Measurements from ENCODE around the gene RMDN2.

RMDN2 gene, protein sequence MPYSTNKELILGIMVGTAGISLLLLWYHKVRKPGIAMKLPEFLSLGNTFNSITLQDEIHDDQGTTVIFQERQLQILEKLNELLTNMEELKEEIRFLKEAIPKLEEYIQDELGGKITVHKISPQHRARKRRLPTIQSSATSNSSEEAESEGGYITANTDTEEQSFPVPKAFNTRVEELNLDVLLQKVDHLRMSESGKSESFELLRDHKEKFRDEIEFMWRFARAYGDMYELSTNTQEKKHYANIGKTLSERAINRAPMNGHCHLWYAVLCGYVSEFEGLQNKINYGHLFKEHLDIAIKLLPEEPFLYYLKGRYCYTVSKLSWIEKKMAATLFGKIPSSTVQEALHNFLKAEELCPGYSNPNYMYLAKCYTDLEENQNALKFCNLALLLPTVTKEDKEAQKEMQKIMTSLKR

DNA sequence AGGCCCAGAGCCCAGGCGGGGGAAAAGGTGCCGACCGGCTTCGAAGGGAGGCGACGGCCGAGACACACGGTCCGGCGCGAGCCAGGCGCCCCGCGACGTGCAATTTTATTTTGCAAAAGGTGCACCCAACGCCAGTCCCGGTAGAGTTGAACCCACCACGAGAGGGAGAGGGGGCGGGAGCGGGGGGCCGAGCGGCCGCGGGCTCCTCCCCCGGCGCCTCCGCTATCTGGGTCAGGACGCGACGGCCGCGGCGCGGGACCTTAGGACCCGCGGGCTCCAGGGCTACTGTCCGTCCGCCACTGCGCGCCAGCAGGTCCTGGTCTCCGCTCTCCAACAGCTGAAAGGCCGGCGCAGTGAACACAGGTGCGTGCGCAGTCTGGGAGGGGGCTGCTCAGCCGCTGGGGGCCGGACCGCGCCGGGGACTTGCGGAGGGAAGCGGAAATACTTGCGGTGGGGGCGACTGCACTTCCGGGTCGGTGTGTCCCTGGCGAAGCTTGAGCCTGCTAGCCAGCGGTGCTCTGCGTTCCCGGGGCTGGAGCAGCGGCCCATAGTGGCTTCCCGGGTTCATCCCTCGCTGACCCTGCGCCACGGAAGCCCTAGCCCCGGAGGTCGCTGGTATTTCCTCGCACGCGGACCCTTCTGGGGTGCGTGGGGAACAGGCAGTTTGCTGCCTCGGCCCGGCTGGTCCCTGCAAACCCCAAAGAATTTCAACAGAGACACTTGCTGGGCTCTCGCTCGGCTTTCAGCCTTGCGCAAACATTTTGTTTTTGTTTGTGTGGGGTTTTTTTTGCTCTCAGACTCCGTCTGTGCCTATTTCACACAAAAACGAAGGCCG lies at the start of gene RMDN2:
Gene RMDN2, plus strand, starts transcription at position 225 of the 835 bp plus-strand sequence. CDS start 3,991 bp downstream, outside the sequence.
- DNase-seq = peak; percentile 88

DNA sequence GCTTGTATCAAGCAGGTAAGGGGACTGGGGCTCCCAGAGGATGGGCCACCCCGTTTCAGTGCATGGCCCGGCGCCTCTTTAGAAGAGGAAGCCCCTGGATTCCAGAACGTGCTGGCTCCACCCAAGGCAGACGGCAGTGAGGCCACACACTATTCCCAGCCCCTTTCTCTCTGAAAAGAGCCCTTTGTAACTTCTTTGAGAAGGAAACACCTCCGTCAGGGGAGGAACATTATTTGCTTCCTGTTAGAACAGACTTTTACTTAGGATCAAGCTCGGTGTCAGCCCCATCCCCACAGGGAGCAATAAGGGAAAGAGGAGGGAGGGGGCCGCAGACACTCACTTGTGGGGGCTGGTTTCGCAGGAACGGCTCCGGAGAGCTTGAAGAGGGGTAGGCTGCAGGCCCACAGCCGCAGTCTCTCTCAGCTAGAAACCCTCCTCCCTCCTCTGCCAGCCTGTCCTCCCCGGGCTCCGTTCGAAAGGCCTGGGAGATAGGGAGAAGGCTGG lies 49.6 kb upstream of the RMDN2 start:
- no peak for DNase-seq

DNA sequence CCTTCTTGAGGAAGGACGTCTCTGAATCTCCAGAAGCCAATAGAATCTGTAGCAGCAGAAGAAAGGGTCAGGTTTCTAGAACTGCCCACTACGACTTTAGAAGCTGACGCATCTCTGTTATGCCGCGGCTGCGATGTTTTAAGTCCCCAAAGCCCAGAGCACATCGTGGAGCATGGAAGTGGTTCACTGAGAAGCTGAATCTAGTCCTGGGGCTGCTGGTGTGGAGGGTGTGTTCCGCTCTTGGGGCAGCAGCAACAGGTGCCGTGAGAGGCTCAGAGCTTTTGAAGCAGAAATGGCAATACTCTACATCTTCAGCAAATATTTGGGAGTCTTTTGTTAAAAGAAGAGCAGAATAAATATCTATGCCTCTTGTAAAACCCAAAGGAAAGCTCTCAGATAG lies 48.9 kb upstream of the RMDN2 start:
- DNase-seq = no peak

DNA sequence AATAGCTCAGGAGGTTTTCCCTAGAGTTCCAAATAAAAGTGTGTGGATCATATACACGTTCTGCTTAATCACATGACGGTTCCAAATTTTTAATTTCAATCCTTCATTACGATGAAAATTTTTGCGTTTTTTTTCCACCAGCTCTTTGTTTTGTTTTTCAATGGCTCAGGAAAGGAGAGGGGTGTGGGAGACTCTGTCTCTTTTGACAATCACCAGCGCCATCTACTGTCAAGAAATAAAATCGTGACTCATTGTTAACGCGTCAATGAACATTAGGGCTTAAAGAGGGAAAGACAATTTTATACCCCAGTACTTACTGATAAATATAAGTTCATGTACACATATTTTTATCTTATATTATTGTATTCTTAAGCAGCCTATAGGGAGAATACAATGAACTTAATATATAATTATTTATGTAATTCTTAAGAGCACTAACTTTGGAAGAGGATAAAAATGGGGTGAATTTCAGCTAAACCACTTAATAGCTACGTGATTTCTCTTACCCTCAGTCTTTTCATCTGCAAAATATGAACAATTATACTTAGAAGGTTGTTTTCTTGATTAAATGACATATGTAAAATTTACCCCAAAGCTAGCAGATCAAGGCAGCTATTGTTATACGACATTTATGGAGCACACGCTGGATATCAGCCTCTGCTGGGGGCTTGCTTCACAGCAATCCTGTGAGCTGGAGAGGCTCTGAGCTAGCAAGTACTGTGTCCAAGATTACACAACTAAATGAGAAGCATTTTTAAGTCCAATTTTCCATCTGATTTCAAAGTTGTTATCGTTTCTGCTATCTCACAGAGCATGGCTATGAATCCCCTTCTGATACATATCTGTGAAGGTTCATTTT lies 47.4 kb upstream of the RMDN2 start:
- DNase-seq = peak; percentile 78

DNA sequence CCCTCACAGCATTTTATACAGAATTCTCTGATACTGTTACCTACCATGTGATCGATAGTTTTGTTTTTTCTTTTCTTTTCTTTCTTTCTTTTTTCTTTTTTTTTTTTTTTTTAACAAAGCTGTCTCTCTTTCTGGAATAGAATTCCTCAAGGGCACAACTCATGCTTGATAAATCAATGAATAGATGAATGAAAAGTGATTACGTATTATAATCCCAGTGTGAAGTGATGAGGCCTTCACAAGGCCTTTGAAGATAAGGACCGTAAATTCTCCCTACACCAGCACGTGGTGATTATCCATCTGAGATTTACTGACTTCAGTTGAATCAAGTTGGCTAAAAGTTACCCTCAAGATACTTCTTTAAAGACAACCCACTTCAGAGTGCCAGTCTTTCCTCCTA lies 46.6 kb upstream of the RMDN2 start:
- DNase-seq = no peak

DNA sequence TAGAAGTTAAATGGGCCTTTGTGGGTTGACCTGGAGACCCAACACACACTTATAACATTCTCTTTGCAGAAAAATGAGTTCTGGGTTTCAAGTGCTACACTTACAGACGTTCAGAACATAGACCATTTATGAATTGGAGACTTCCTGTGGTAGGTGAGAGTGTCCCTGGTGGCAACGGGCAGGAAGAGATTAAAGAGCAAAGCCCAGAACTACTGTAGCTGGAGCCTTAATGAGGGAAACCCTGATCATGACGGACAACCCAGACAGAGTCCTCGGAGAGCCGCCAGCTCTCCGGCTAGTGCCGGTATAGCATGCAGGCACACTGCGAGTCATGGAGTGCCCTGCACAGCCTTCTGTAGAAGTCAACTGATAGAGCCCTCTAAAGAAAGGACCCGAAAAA lies 44.5 kb upstream of the RMDN2 start:
- DNase-seq = peak; percentile 26

DNA sequence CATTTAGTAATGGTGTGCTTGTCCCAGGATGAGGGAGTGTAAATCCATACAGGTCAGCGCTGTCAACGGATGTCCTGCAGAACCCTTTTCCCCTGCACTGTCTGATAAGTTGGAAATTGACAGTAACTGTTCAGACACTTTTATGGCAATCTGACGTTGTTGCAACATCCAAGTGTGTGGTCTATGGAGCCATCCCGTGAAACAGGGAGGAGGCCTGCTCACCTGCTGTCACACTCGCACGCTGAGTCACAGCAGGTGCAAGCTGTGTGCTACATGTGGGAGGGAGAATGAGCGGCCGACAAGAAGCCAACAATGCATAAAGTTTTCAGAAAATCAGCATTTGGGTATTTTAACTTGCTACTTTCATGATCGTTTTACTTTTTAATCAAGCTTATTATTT lies 43.7 kb upstream of the RMDN2 start:
- no peak for DNase-seq

DNA sequence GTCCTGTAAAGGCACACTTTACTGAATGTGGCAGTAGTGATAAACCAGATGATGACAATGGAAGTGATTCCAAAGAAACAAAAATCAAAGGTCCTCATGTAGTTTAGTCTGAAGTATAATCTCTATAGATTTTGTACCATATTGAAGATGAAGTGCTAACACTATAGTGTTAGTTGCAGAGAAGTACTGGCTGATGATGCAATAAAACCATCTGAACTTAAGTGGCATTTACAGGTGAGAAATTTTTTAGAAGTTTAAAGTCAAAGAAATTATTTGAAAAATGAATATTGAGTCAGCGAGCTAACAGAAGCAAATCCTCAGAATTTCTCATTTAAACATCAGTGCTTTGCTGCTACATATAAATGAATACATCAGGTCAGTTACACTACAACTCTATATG lies 43.1 kb upstream of the RMDN2 start:
- DNase-seq = no peak

DNA sequence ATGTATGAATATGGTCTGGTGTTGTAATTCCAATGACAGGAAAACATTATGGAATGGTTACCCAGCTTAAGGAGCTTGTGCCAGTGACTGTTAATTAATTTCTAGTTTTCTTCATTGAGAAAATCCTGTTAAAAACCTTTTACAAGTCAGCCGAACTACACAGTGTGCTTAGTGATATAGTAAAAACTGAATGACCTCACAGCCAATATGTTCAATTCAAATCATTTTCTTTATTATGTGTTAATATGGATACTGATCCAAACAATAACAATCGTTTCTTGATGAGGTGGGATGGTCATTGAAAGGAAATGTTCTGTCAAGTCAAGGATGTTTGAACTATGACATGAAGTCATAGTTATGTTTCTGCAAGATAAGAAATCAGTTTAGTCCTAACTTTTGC lies 41.6 kb upstream of the RMDN2 start:
- peak; percentile 11 for DNase-seq

DNA sequence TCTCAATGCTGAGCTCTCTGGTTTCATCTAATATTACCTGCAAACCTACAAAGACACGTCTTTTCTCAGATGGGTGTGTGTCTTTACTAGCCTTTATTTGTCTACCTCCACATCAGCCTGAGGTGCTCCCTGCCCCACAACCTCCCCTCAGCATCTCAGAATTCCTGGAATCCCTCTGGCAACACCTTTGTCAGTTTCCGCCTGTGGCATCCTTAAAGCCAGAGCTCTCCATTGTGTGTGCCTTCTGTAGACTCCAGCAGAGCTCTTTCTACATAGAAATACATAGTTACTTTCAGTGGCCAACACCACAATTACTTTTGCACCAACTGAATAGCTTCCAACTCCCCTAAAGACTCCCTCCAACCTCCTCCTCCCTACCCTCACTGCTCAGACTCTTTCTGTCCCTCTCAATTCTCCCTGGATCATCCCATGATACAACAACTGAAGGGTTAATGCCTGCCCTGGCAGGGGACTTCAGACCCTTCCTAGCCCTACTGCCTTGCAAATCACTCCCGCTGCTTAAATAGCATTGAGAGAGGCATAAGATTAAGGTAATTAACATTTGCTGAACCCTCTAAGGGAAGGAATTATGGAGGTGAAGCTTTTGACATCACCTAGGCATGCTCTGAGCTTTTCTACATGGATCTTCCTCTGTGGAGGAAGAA lies 39.6 kb upstream of the RMDN2 start:
- DNase-seq = no peak

DNA sequence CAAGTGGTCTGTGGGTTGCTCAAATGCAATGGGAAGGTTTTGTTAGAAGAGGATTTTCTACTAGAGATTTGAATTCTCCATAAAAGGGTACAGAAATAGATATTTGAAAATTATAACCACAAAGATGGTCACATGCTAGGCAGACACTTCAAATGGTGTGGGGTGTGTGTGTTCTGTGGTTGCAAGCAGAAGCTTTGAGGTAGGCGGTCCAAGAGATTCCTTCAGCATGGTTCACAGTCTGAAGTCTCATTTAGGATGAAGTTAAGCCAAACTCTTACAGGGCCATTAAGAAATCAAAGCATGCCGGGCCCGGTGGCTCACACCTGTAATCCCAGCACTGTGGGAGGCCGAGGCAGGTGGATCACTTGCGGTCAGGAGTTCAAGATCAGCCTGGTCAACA lies 38.3 kb upstream of the RMDN2 start:
- no peak for DNase-seq

DNA sequence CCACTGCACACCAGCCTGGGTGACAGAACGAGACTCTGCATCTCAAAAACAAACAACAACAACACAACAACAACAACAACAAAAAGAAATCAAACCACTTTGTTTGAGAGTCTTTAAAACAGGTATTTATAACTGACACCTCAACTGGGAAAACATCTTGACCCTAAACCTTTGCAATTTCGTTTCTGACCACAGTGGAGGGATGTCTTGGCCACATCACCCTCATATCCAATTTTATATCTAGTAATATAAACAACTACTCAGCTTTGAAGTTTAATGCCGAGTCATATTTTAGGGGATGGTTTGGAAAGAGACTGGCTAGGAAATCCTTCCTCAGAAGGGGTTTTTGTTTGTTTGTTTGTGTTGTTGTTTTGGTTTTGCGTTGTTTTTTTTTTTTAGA lies 37.8 kb upstream of the RMDN2 start:
- no peak for DNase-seq

DNA sequence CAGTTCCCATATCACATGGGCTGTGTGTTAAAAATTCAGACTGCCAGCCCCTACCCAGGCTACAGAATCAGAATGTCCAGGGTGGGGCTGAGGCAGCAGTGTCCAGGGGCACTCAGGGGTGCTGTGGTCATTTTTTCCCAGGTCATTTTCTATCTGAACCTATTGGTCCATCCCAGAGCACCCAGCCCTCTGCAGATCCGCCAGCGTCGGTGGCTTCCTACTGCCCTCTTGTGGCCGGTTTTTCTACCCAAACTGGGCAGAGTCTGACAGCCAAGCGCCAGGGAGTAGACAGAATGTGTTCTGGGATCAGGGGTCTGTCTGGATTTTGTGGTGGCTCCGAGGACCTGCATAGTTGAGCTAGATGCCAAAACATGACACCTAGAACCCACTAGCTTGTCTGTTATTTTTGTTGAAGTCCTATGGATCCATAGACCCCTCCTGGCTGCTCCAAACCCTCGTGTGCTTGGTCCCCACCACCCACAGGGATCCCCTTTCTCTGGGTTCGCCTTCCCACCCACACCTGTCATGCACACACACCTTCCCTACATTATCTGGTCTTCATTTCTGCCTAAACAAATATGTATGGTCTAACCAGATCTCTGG lies 34.1 kb upstream of the RMDN2 start:
- DNase-seq = peak; percentile 74

DNA sequence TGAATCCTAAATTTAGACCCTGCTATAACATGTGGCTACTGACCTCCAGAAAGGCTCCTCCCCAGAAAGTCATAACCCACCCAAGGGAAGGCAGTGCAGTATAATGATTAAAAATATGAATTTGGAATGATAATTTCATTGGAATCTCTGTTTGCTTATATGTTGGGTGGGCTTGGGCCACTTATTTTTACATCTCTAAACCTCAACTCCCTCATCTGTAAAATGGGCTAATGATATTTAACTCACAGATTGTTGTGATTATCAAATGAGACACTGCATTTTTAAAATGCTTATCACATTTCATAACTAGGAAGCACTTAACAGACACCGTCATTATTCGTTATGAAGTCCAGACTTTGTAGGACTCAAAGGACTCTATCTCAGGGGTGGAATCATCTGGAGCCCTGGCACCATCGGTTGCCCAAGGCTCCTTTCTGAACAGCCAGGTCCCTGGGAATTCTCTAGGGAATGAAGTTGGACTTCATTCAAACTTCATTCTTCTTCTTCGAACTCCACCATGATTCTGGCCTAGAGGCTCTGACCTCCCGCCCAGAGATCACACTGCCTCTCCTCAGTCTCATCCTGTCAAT lies 33.1 kb upstream of the RMDN2 start:
- no peak for DNase-seq

DNA sequence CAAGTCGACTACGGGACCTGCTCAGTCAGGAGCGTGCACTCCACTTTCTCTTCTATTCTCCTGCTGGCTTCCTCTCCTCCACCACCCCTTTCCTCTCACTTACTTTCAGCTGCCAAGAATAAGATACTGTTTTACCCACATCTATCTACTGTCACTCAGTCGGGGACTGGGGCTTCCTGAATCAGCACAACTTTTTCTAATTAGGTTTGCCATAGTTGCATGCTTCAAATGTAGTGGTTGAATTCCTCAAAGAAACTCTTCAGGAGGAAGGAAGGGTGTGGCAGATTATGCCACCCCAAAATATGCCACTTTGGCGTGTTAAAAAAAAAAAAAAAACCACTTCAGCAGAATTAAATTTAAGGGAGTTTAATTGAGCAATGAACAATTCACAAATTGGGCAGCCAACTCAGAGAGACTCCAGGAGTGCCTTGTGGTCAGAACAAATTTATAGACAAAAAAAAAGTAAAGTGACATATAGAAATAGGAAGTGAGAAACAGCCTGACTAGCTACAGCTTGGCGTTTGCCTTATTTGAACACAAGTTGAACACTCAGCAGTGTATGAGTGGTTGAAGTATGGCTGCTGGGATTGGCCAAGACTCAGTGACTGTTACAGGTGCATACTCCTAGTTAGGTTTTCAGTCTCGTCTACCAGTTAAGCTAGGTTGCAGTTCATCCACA lies 32.5 kb upstream of the RMDN2 start:
- peak; percentile 32 for DNase-seq

DNA sequence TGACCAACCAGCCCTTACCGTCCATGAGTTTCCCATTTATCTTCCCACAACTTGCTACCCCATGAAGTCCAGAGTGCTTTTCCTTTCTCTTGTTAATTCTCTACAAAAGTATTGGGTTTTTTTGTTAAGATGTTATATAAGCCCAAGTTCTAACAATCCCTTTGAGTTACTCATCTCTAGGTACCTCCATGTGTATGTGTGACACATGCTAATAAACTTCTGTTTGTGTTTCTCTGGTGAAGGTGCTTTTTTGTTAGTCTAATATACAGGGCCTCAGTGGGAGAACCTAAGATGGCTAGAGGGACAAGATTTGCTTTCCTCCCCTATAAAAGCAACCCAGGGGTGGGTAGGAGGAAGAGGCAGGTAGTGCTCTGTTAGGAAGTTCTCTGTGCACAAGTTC lies 31.8 kb upstream of the RMDN2 start:
- DNase-seq = no peak

DNA sequence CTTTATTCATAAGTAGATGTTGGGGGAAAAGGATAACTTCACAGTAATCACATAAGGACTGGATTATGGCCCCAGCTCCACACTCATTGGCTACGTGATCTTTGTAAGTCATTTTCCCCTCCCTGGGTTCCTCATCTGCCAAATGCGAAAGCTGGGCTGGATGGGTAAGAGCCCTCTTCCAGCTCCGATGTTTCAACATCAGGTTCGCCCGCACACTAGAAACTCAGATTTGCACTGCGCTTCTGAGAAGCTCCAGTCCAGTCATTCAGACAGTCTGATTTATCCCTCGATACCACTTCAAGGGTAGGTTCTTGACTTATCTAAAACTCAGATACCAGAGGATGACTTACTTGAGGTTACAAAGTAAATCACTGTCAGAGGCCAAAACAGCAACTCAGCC lies 31.0 kb upstream of the RMDN2 start:
- DNase-seq = no peak

DNA sequence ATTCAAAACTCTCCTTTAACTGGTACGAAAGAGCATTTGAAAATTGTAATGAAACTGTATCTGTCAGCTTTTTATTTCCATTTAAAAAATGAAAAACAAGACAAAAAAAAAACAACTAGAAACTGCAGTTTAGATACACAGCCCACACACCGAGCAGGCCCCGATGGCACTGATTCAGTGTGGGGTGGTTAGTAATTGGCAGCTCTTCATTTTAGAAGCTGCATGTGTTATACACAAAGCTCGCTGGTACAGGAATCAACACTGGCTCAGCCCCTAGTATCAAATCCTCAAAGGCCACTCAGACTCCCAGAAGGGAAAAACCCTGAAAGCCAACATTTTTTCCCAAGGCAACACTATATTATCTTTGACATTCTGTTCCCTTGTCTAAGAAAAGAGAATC lies 30.5 kb upstream of the RMDN2 start:
- no peak for DNase-seq

DNA sequence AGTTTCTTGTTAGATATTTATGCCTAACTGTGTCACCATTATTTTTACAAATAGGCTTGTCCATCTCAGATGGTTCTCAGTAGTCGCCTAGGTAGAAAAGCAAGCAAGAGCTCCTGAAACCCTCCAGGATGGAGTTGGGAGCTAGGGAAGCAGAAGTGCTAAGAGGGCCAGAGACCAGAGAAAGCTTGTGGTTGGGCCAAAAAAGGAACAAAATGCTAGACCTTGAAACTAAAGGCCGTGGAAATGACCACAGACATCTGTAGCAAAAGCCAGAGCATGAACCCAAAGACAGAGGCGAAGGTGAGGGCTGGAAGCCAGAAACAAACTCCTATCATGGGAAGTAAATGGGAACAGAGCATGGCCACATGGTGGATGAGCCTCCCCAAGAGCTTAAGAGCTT lies 29.9 kb upstream of the RMDN2 start:
- DNase-seq = no peak

DNA sequence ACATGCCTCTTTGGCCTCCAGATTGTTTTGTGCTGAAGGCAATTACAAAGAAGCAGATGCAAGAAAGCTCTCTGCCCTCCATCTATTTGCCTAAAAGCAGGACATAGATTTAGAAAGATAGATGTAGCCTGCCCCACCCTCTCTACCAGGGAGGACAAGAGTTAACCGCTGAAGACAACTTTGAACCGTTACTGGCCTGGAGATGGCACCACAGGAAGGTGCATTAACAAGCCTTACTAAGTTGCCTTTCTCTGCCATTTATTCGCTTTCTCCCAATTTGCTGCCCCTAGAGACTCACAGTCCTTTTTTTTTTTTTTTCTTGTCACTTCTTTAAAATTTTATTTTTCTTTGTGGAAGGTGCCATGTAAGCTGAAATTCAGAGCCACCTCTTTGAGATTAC lies 28.8 kb upstream of the RMDN2 start:
- peak; percentile 37 for DNase-seq

DNA sequence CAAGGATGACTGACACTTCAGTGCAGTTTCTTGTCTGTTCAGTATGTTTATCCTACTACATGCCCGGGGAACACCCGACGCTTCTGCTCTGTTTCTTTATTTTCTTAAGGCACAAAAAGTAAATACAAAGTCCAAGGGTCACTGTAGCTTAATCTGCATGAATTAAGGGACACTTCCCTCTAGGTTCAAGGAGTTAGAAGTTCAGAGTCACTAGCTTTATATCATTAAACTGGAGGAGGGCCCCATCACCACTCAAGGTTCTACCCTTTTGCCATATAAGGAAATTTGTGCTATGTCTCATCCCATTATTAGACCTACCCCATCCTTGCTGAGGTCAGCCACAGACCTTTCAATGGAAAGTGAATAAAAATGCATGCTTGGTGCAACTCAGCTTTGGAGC lies 27.6 kb upstream of the RMDN2 start:
- DNase-seq = no peak
